H9 (cell line): ENCODE measurements around the gene KIAA1958. TPM values are rescaled to one million over a fixed set of nuclear protein-coding genes. Genes with fewer than 3 reads are reported as not detected.

Experiments used
- DNase-seq: peaks from one replicate; pipeline ENCODE4 v3.0.0-alpha.2; 2017
- H2AFZ ChIP-seq: one replicate; pipeline ENCODE4 v1.6.1; 2013; ENCODE audit warnings: mild to moderate bottlenecking, low read length, control low read depth, moderate library complexity
- H2AK5ac ChIP-seq: 2 replicates; pipeline ENCODE4 v1.6.1; 2013; ENCODE audit warnings: low read length, control low read depth, mixed read lengths; ENCODE audit not compliant: insufficient read length
- H2BK120ac ChIP-seq: one replicate; pipeline ENCODE4 v1.6.1; 2013; ENCODE audit warnings: low read depth, mild to moderate bottlenecking, low read length, control low read depth, inconsistent platforms; ENCODE audit not compliant: poor library complexity, severe bottlenecking
- H2BK12ac ChIP-seq: 2 replicates; pipeline ENCODE4 v1.6.1; 2013; ENCODE audit warnings: low read length, control low read depth, mixed read lengths, low read depth; ENCODE audit not compliant: insufficient read length
- H2BK15ac ChIP-seq: 2 replicates; pipeline ENCODE4 v1.6.1; 2013; ENCODE audit warnings: low read depth, low read length, control low read depth
- H2BK20ac ChIP-seq: one replicate; pipeline ENCODE4 v1.6.1; 2013; ENCODE audit warnings: low read depth, mild to moderate bottlenecking, low read length, control low read depth, inconsistent platforms; ENCODE audit not compliant: poor library complexity, severe bottlenecking
- H2BK5ac ChIP-seq: 2 replicates; pipeline ENCODE4 v1.6.1; 2013; ENCODE audit warnings: low read length, control low read depth, mixed read lengths; ENCODE audit not compliant: insufficient read length
- H3K14ac ChIP-seq: 2 replicates; pipeline ENCODE4 v1.6.1; 2013; ENCODE audit warnings: low read length, control low read depth; ENCODE audit not compliant: insufficient read depth
- H3K18ac ChIP-seq: 2 replicates; pipeline ENCODE4 v1.6.1; 2013; ENCODE audit warnings: low read depth, mild to moderate bottlenecking, mixed read lengths, low read length, control low read depth; ENCODE audit not compliant: insufficient read length
- H3K23ac ChIP-seq: 2 replicates; pipeline ENCODE4 v1.6.1; 2013; ENCODE audit warnings: low read length, control low read depth, mixed read lengths, low read depth; ENCODE audit not compliant: insufficient read length
- H3K23me2 ChIP-seq: 2 replicates; pipeline ENCODE4 v1.6.1; 2013; ENCODE audit warnings: low read depth, mild to moderate bottlenecking, mixed read lengths, low read length, control low read depth; ENCODE audit not compliant: insufficient read length, poor library complexity, severe bottlenecking
- H3K27ac ChIP-seq: 2 replicates; pipeline ENCODE4 v1.5.1; 2013; ENCODE audit warnings: low read length, control low read depth, mixed read lengths, low read depth; ENCODE audit not compliant: insufficient read length
- H3K27me3 ChIP-seq: 2 replicates; pipeline ENCODE4 v1.6.1; 2013; ENCODE audit warnings: low read length, control low read depth, inconsistent platforms; ENCODE audit not compliant: insufficient read depth
- H3K4ac ChIP-seq: 2 replicates; pipeline ENCODE4 v1.6.1; 2013; ENCODE audit warnings: low read depth, mild to moderate bottlenecking, control low read depth, inconsistent platforms, low read length, moderate library complexity
- H3K4me1 ChIP-seq: 2 replicates; pipeline ENCODE4 v1.6.1; 2013; ENCODE audit warnings: low read length, control low read depth, inconsistent platforms; ENCODE audit not compliant: insufficient read depth
- H3K4me2 ChIP-seq: 2 replicates; pipeline ENCODE4 v1.6.1; 2013; ENCODE audit warnings: low read length, control low read depth, mixed read lengths; ENCODE audit not compliant: insufficient read length, insufficient read depth
- H3K56ac ChIP-seq: 2 replicates; pipeline ENCODE4 v1.6.1; 2013; ENCODE audit warnings: low read depth, mild to moderate bottlenecking, mixed read lengths, low read length, control low read depth; ENCODE audit not compliant: insufficient read length
- H3K79me1 ChIP-seq: 2 replicates; pipeline ENCODE4 v1.6.1; 2013; ENCODE audit warnings: low read depth, mild to moderate bottlenecking, moderate library complexity, low read length, control low read depth, inconsistent platforms; ENCODE audit not compliant: insufficient read depth, poor library complexity, severe bottlenecking
- H3K79me2 ChIP-seq: 2 replicates; pipeline ENCODE4 v1.6.1; 2013; ENCODE audit warnings: low read length, control low read depth, inconsistent platforms; ENCODE audit not compliant: insufficient read depth
- H3K9ac ChIP-seq: 2 replicates; pipeline ENCODE4 v1.6.1; 2013; ENCODE audit warnings: low read length, control low read depth, mixed read lengths; ENCODE audit not compliant: insufficient read length; ENCODE audit errors: extremely low read depth
- H3K9me3 ChIP-seq: one replicate; pipeline ENCODE4 v1.6.1; 2013; ENCODE audit warnings: low read depth, low read length, inconsistent platforms; ENCODE audit not compliant: control insufficient read depth
- H3T11ph ChIP-seq: one replicate; pipeline ENCODE4 v1.6.1; 2013; ENCODE audit warnings: mild to moderate bottlenecking, low read length, control low read depth, inconsistent platforms
- H4K20me1 ChIP-seq: one replicate; pipeline ENCODE4 v1.6.1; 2013; ENCODE audit not compliant: control insufficient read depth, insufficient read length, insufficient read depth
- H4K5ac ChIP-seq: 2 replicates; pipeline ENCODE4 v1.6.1; 2013; ENCODE audit warnings: low read depth, mild to moderate bottlenecking, mixed read lengths, low read length, control low read depth; ENCODE audit not compliant: insufficient read length
- H4K8ac ChIP-seq: replicated peaks from 2 replicates; pipeline ENCODE4 v1.6.1; 2013; ENCODE audit warnings: low read length, control low read depth, mixed read lengths, low read depth; ENCODE audit not compliant: insufficient read length
- H4K91ac ChIP-seq: 2 replicates; pipeline ENCODE4 v1.6.1; 2013; ENCODE audit warnings: low read depth, mild to moderate bottlenecking, moderate library complexity, mixed read lengths, low read length, control low read depth; ENCODE audit not compliant: insufficient read length
- H3K27ac Mint-ChIP-seq, 3 experiments: 2 replicates in 2 of 3; 3 replicates in 1 of 3; pipeline ENCODE4 v1.8.0; 2020 to 2021; ENCODE audit warnings: mixed read lengths in 3 of 3, mild to moderate bottlenecking in 1 of 3, moderate library complexity in 1 of 3
- H3K27me3 Mint-ChIP-seq: 2 replicates; pipeline ENCODE4 v1.8.0; 2021; ENCODE audit warnings: low read depth, mild to moderate bottlenecking, moderate library complexity, mixed read lengths
- H3K36me3 Mint-ChIP-seq, 3 experiments: 2 replicates in 2 of 3; 3 replicates in 1 of 3; pipeline ENCODE4 v1.8.0; 2020 to 2021; ENCODE audit warnings: low read depth in 3 of 3, mixed read lengths in 3 of 3; ENCODE audit not compliant: insufficient read depth in 1 of 3
- H3K4me1 Mint-ChIP-seq, 2 experiments: 2 replicates each; pipeline ENCODE4 v1.8.0; 2020; ENCODE audit warnings: mixed read lengths in 2 of 2
- H3K4me3 Mint-ChIP-seq, 2 experiments: 2 replicates in 1 of 2; 3 replicates in 1 of 2; pipeline ENCODE4 v1.8.0; 2020 to 2021; ENCODE audit warnings: mild to moderate bottlenecking in 2 of 2, mixed read lengths in 2 of 2, moderate library complexity in 1 of 2
- H3K9me3 Mint-ChIP-seq, 2 experiments: 2 replicates in 1 of 2; 3 replicates in 1 of 2; pipeline ENCODE4 v1.8.0; 2020; ENCODE audit warnings: mild to moderate bottlenecking in 2 of 2, mixed read lengths in 2 of 2, moderate library complexity in 1 of 2
- WGBS: extraction: QIAGEN DNeasy Blood & Tissue Kit; methylation state at CpG from one replicate; pipeline ENCODE4 v1.1.7; 2013; ENCODE audit warnings: missing lambda C conversion rate, low lambda C conversion rate, mixed read lengths; ENCODE audit not compliant: insufficient read length; ENCODE audit errors: extremely low coverage; 5-methylcytosine and 5-hydroxymethylcytosine counted together
- total RNA-seq: library from RNA; stranded (reverse); gene quantifications from 2 replicates; pipeline ENCODE4 v1.2.1, GENCODE V29; 2021
- TF ChIP-seq, protein P1 (sequence below): fragments of 200-600 bp; sonication (generic); conservative IDR thresholded peaks from 3 replicates; pipeline ENCODE4 v1.8.0; 2021; ENCODE audit warnings: antibody characterized with exemption, mild to moderate bottlenecking

KIAA1958 gene
- total RNA-seq, 1 experiment from 2014 or later = 34.0 TPM

DNA sequence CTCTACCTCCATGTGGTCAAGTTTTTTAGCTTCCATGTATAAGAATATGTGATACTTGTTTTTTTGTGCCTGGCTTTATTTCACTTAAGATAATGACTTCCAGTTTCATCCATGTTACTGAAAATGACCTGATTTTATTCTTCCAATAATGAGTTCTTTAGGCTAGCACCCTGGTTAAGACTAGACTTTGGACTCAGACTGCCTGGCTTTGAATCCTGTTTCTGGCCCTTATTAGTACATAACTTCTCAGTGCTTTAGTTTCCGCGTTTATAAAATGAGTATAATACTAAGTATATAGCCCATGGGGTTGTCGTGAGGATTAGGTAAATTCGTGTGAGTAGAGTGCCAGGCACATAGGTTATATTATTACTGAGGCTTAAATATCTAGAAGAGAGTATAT lies 18.5 kb downstream of the KIAA1958 start:
- no peak for DNase-seq
- no peak overlapping the region for H3K9ac ChIP-seq
- H2BK120ac ChIP-seq = no peak overlapping the region
- no peaks in the 10 kb centered on the region for H4K20me1 ChIP-seq
- H4K91ac ChIP-seq = no peak overlapping the region
- no peak overlapping the region for H2BK15ac ChIP-seq
- no peaks in the 10 kb centered on the region for H3K23me2 ChIP-seq
- no peak overlapping the region for H3K14ac ChIP-seq
- H3K23ac ChIP-seq = no peak overlapping the region
- TF ChIP-seq, protein P1, sequence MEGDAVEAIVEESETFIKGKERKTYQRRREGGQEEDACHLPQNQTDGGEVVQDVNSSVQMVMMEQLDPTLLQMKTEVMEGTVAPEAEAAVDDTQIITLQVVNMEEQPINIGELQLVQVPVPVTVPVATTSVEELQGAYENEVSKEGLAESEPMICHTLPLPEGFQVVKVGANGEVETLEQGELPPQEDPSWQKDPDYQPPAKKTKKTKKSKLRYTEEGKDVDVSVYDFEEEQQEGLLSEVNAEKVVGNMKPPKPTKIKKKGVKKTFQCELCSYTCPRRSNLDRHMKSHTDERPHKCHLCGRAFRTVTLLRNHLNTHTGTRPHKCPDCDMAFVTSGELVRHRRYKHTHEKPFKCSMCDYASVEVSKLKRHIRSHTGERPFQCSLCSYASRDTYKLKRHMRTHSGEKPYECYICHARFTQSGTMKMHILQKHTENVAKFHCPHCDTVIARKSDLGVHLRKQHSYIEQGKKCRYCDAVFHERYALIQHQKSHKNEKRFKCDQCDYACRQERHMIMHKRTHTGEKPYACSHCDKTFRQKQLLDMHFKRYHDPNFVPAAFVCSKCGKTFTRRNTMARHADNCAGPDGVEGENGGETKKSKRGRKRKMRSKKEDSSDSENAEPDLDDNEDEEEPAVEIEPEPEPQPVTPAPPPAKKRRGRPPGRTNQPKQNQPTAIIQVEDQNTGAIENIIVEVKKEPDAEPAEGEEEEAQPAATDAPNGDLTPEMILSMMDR = no peak
- H3K9me3 ChIP-seq = no peaks in the 10 kb centered on the region
- H3K4me1 Mint-ChIP-seq = peaks cover 28 to 38% of the 10 kb centered on the region in 2 experiments
- no peaks in the 10 kb centered on the region for H3K27me3 ChIP-seq
- no peak overlapping the region for H2AFZ ChIP-seq
- H3K36me3 Mint-ChIP-seq = peaks cover 0 to 7% (median 0%) of the 10 kb centered on the region in 3 experiments; a peak in 2 of 7 replicates
- no peak overlapping the region for H3K4me2 ChIP-seq
- no peak overlapping the region for H3K56ac ChIP-seq
- no peak overlapping the region for H2BK20ac ChIP-seq
- H2BK5ac ChIP-seq = no peak overlapping the region
- H3K27ac ChIP-seq = no peak overlapping the region
- no peaks in the 10 kb centered on the region for H3K27me3 Mint-ChIP-seq
- H3K18ac ChIP-seq = no peak overlapping the region
- H3K27ac Mint-ChIP-seq = peak overlapping the region in 2 of 3 experiments; percentile 2 to 56; a peak in 3 of 7 replicates
- H4K5ac ChIP-seq = no peak overlapping the region
- H3K4ac ChIP-seq = no peak overlapping the region
- H3K4me1 ChIP-seq = no peaks in the 10 kb centered on the region; the same call in 1 of the 2 replicates
- no peak overlapping the region for H3T11ph ChIP-seq
- no CpG with 5 or more reads among the region's 4 CpGs for WGBS
- H2AK5ac ChIP-seq = no peak overlapping the region
- H4K8ac ChIP-seq = no peak overlapping the region
- H3K79me1 ChIP-seq = peaks cover 12% of the 10 kb centered on the region
- H3K9me3 Mint-ChIP-seq = no peaks in the 10 kb centered on the region; a peak in 1 of 5 replicates
- H3K79me2 ChIP-seq = peaks cover 15% of the 10 kb centered on the region; the same call in 1 of the 2 replicates
- H2BK12ac ChIP-seq = no peak overlapping the region
- no peak overlapping the region for H3K4me3 Mint-ChIP-seq
